Neural cell (in vitro differentiated cells): ENCODE results near the gene OTUD7B.

Experiments
- EP300 ChIP-seq: fragments of 450-650 bp; conservative IDR thresholded peaks from 2 replicates; pipeline ENCODE4 v1.6.1; 2014; ENCODE audit warnings: antibody characterized with exemption, mild to moderate bottlenecking, moderate library complexity; ENCODE audit not compliant: poor library complexity, severe bottlenecking
- EZH2 ChIP-seq: fragments of 200-600, 300-800 bp; shearing (Covaris generic), sonication (generic); IDR thresholded peaks from 2 replicates; pipeline ENCODE4 v1.6.1; 2014; ENCODE audit warnings: antibody characterized with exemption, low read length, borderline replicate concordance, mild to moderate bottlenecking; ENCODE audit not compliant: insufficient read depth, poor library complexity, severe bottlenecking
- POLR2AphosphoS5 ChIP-seq: IDR thresholded peaks from 2 replicates; pipeline ENCODE4 v1.6.1; 2012
- RAD21 ChIP-seq: fragments of 450-650 bp; conservative IDR thresholded peaks from 2 replicates; pipeline ENCODE4 v1.6.1; 2014; ENCODE audit warnings: antibody characterized with exemption, mild to moderate bottlenecking, moderate library complexity
- TF ChIP-seq, protein P1 (sequence below): fragments of 450-650 bp; IDR thresholded peaks from 2 replicates; pipeline ENCODE4 v1.5.1; 2014; ENCODE audit warnings: antibody characterized with exemption, mild to moderate bottlenecking, moderate library complexity; ENCODE audit not compliant: poor library complexity, severe bottlenecking

DNA sequence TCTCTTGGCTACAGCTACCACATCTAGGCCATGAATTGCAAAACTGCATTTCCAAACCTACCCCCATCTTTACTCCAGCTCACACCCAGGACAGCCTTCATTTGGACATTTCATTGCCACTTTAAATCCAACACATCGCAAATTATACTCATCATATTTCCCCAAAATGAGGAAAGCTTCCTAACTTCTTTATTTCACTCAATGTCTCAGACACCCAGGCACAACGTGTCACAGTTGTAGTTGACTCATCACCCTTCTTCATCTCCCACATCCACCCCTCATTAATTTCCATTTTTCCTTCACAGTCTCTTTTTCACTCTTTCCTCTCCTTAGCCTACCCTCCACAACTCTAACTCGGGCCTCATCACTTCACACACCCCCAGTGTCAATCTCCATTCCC lies 6.7 kb downstream of the OTUD7B start:
- TF ChIP-seq RAD21 = no peak
- TF ChIP-seq, protein P1, sequence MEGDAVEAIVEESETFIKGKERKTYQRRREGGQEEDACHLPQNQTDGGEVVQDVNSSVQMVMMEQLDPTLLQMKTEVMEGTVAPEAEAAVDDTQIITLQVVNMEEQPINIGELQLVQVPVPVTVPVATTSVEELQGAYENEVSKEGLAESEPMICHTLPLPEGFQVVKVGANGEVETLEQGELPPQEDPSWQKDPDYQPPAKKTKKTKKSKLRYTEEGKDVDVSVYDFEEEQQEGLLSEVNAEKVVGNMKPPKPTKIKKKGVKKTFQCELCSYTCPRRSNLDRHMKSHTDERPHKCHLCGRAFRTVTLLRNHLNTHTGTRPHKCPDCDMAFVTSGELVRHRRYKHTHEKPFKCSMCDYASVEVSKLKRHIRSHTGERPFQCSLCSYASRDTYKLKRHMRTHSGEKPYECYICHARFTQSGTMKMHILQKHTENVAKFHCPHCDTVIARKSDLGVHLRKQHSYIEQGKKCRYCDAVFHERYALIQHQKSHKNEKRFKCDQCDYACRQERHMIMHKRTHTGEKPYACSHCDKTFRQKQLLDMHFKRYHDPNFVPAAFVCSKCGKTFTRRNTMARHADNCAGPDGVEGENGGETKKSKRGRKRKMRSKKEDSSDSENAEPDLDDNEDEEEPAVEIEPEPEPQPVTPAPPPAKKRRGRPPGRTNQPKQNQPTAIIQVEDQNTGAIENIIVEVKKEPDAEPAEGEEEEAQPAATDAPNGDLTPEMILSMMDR = no peak
- TF ChIP-seq EZH2 = no peak
- TF ChIP-seq EP300 = no peak
- no peak for TF ChIP-seq POLR2AphosphoS5
